Mesenchymal stem cell (in vitro differentiated cells and primary cell): Measurements from ENCODE around the gene ZC3H11A. TPM values are rescaled to one million over a fixed set of nuclear protein-coding genes. Genes with fewer than 3 reads are reported as not detected.
"Not testable (repeated sequence)": the region's sequence is repeated elsewhere in the genome, so short reads cannot be mapped to it uniquely, and the experiment has no call there.

Source experiments
- DNase-seq: peaks from one replicate; pipeline ENCODE4 v3.0.0-alpha.2; 2013
- H2AFZ ChIP-seq: one replicate; pipeline ENCODE4 v1.6.1; 2013; ENCODE audit warnings: low read depth, mild to moderate bottlenecking, control low read depth, inconsistent platforms, low read length, moderate library complexity
- H2AK5ac ChIP-seq: 2 replicates; pipeline ENCODE4 v1.6.1; 2013; ENCODE audit warnings: low read length, moderate library complexity, mild to moderate bottlenecking, inconsistent platforms; ENCODE audit not compliant: severe bottlenecking
- H2BK120ac ChIP-seq: one replicate; pipeline ENCODE4 v1.6.1; 2013; ENCODE audit warnings: low read depth, mild to moderate bottlenecking, inconsistent platforms, low read length, moderate library complexity
- H2BK12ac ChIP-seq, 2 experiments: one replicate each; pipeline ENCODE4 v1.6.1; 2013; ENCODE audit warnings: inconsistent platforms in 2 of 2, low read length in 2 of 2, mild to moderate bottlenecking in 2 of 2, moderate library complexity in 2 of 2, control low read depth in 1 of 2
- H2BK15ac ChIP-seq: one replicate; pipeline ENCODE4 v1.6.1; 2013; ENCODE audit warnings: mild to moderate bottlenecking, low read depth, inconsistent platforms; ENCODE audit not compliant: poor library complexity, severe bottlenecking
- H2BK5ac ChIP-seq: 2 replicates; pipeline ENCODE4 v1.6.1; 2013; ENCODE audit warnings: low read depth, mild to moderate bottlenecking, low read length, control low read depth, inconsistent platforms; ENCODE audit not compliant: poor library complexity, severe bottlenecking
- H3K14ac ChIP-seq, 2 experiments: one replicate each; pipeline ENCODE4 v1.6.1; 2013; ENCODE audit warnings: inconsistent platforms in 2 of 2, low read length in 2 of 2, control low read depth in 1 of 2, mild to moderate bottlenecking in 1 of 2, moderate library complexity in 1 of 2
- H3K18ac ChIP-seq, 2 experiments: one replicate each; pipeline ENCODE4 v1.6.1; 2013; ENCODE audit warnings: inconsistent platforms in 2 of 2, low read length in 2 of 2, control low read depth in 1 of 2, low read depth in 1 of 2, mild to moderate bottlenecking in 1 of 2
- H3K23ac ChIP-seq, 2 experiments: one replicate each; pipeline ENCODE4 v1.6.1; 2013; ENCODE audit warnings: inconsistent platforms in 2 of 2, low read length in 2 of 2, mild to moderate bottlenecking in 2 of 2, moderate library complexity in 2 of 2, control low read depth in 1 of 2
- H3K27ac ChIP-seq: 2 replicates; pipeline ENCODE4 v1.5.1; 2013; ENCODE audit warnings: mild to moderate bottlenecking, moderate library complexity, low read length, control low read depth, inconsistent platforms; ENCODE audit not compliant: poor library complexity, severe bottlenecking
- H3K27me3 ChIP-seq, 2 experiments: 2 replicates each; pipeline versions ENCODE4 v1.6.1 to v1.7.0; 2013; ENCODE audit warnings: low read length in 2 of 2, mild to moderate bottlenecking in 2 of 2, moderate library complexity in 2 of 2, control low read depth in 1 of 2, inconsistent platforms in 1 of 2; ENCODE audit not compliant: control insufficient read depth in 1 of 2, insufficient read depth in 1 of 2
- H3K36me3 ChIP-seq, 2 experiments: 2 replicates each; pipeline versions ENCODE4 v1.6.1 to v1.7.0; 2013; ENCODE audit warnings: low read length in 2 of 2, control low read depth in 1 of 2, inconsistent platforms in 1 of 2, low read depth in 1 of 2, mild to moderate bottlenecking in 1 of 2; ENCODE audit not compliant: insufficient read depth in 2 of 2, control insufficient read depth in 1 of 2
- H3K4ac ChIP-seq, 2 experiments: one replicate each; pipeline ENCODE4 v1.6.1; 2013; ENCODE audit warnings: inconsistent platforms in 2 of 2, low read length in 2 of 2, mild to moderate bottlenecking in 2 of 2, moderate library complexity in 2 of 2, control low read depth in 1 of 2, low read depth in 1 of 2
- H3K4me1 ChIP-seq: 2 replicates; pipeline ENCODE4 v1.6.1; 2013; ENCODE audit warnings: low read depth, low read length, control low read depth; ENCODE audit not compliant: control insufficient read depth, insufficient read depth
- H3K4me2 ChIP-seq: 2 replicates; pipeline ENCODE4 v1.6.1; 2013; ENCODE audit warnings: low read length, mild to moderate bottlenecking, inconsistent platforms; ENCODE audit not compliant: poor library complexity, severe bottlenecking
- H3K4me3 ChIP-seq, 2 experiments: 2 replicates each; pipeline versions ENCODE4 v1.5.1 to v1.7.0; 2013; ENCODE audit warnings: low read length in 2 of 2, mild to moderate bottlenecking in 2 of 2, control low read depth in 1 of 2, low read depth in 1 of 2; ENCODE audit not compliant: insufficient read depth in 1 of 2
- H3K79me1 ChIP-seq: replicated peaks from 2 replicates; pipeline ENCODE4 v1.6.1; 2013; ENCODE audit warnings: mild to moderate bottlenecking, control low read depth, low read length, inconsistent platforms; ENCODE audit not compliant: poor library complexity, severe bottlenecking
- H3K9ac ChIP-seq: 2 replicates; pipeline ENCODE4 v1.7.0; 2013; ENCODE audit warnings: mild to moderate bottlenecking, low read length, moderate library complexity
- H3K9me3 ChIP-seq: 2 replicates; pipeline ENCODE4 v1.7.0; 2013; ENCODE audit warnings: mild to moderate bottlenecking, low read length; ENCODE audit not compliant: control insufficient read depth
- H4K8ac ChIP-seq: one replicate; pipeline ENCODE4 v1.6.1; 2013; ENCODE audit warnings: inconsistent platforms, mild to moderate bottlenecking, low read length, moderate library complexity
- H4K91ac ChIP-seq: one replicate; pipeline ENCODE4 v1.6.1; 2013; ENCODE audit warnings: mild to moderate bottlenecking, low read length, inconsistent platforms
- WGBS: methylation state at CpG from one replicate; pipeline ENCODE4 v1.1.7; 2013; ENCODE audit warnings: mixed read lengths; 5-methylcytosine and 5-hydroxymethylcytosine counted together
- polyA plus RNA-seq, 2 experiments: library from polyadenylated mRNA; stranded (reverse); fragments of 200-250 nt; gene quantifications; one replicate each; pipeline ENCODE4 v1.2.3, GENCODE V29; 2013

Gene ZC3H11A
- polyA plus RNA-seq (2013, experiment 1 of 2): 47.8 TPM
- polyA plus RNA-seq (2013, experiment 2 of 2): 44.7 TPM

- H2BK5ac ChIP-seq: peak within 1 kb of the TSS; percentile 94
- H2AFZ ChIP-seq: no peak within 1 kb of the TSS
- peaks cover 4% of the 10 kb centered on the region for H3K9me3 ChIP-seq
- peak within 1 kb of the TSS in 1 of 2 experiments; percentile 70 for H3K14ac ChIP-seq
- WGBS: under 1% methylated on average over 47 of the region's 59 CpGs
- H3K27me3 ChIP-seq: no peaks in the 10 kb centered on the region
- H2BK12ac ChIP-seq: peak within 1 kb of the TSS in 1 of 2 experiments; percentile 24
- H3K18ac ChIP-seq: peak within 1 kb of the TSS; percentile 75 to 86
- H4K8ac ChIP-seq: peak within 1 kb of the TSS; percentile 87
- H4K91ac ChIP-seq: peak within 1 kb of the TSS; percentile 70
- H2AK5ac ChIP-seq: peak within 1 kb of the TSS; percentile 74
- peak within 1 kb of the TSS; percentile 97 for H2BK120ac ChIP-seq
- peak within 1 kb of the TSS; percentile 70 to 96 for H3K4me3 ChIP-seq
- H3K79me1 ChIP-seq: no peaks in the 10 kb centered on the region
- H3K23ac ChIP-seq: no peak within 1 kb of the TSS
- H3K4me1 ChIP-seq: peaks cover 2% of the 10 kb centered on the region
- H3K4me2 ChIP-seq: peak within 1 kb of the TSS; percentile 78
- DNase-seq: peak; percentile 99
- peak within 1 kb of the TSS; percentile 82 to 87 for H3K4ac ChIP-seq
- H3K27ac ChIP-seq: peak within 1 kb of the TSS; percentile 97
- H2BK15ac ChIP-seq: peak within 1 kb of the TSS; percentile 93
- peak within 1 kb of the TSS; percentile 96 for H3K9ac ChIP-seq
- peaks cover 7 to 27% of the 10 kb centered on the region in 2 experiments for H3K36me3 ChIP-seq
These were observed at the start of gene ZC3H11A, which contains the start of gene ZBED6 for GRCh38 chr1:203795441-203796235. ZC3H11A (plus strand) TSS chr1:203795623; CDS start chr1:203817071, 21,448 bp downstream. ZBED6 (plus strand) TSS chr1:203795623; CDS start chr1:203797523, 1,900 bp downstream.

DNA sequence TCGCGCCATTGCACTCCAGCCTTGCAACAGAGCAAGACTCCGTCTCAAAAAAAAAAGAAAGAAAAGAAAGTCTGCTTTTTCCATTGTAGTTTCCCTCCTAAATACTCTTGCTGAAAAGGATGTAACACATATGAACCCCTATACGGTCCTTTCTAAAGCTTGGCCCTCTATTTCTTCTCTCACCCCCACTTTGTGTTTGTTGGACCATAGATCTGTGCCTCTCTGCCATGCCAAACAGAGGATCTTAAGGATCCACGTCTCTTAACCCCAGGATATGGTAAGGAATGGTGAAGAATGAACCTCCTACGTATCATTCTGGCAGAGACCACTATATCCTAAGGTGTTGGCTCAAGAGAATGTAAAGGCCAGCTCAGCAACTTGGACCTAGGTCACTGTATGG lies 49.1 kb upstream of the ZC3H11A start:
- Histone ChIP-seq H3K79me1 (no peaks in the 10 kb centered on the region), H3K4me1 (peaks cover 2% of the 10 kb centered on the region), H4K8ac (no peak overlapping the region), H2BK5ac (no peak overlapping the region), H2AK5ac (no peak overlapping the region), H3K18ac (no peak overlapping the region), H3K23ac (no peak overlapping the region), H4K91ac (no peak overlapping the region), H3K9me3 (no peaks in the 10 kb centered on the region), H3K4ac (no peak overlapping the region), H2BK12ac (no peak overlapping the region), H3K27me3 (no peaks in the 10 kb centered on the region), H2BK15ac (no peak overlapping the region), H2BK120ac (no peak overlapping the region), H3K27ac (no peak overlapping the region), H3K4me3 (no peak overlapping the region), H3K14ac (no peak overlapping the region), H3K4me2 (no peak overlapping the region), H3K36me3 (peaks cover 9 to 27% of the 10 kb centered on the region in 2 experiments), H2AFZ (no peak overlapping the region), H3K9ac (no peak overlapping the region)
- DNase-seq: no peak
- 93% methylated on average over 6 of the region's 6 CpGs for WGBS

DNA sequence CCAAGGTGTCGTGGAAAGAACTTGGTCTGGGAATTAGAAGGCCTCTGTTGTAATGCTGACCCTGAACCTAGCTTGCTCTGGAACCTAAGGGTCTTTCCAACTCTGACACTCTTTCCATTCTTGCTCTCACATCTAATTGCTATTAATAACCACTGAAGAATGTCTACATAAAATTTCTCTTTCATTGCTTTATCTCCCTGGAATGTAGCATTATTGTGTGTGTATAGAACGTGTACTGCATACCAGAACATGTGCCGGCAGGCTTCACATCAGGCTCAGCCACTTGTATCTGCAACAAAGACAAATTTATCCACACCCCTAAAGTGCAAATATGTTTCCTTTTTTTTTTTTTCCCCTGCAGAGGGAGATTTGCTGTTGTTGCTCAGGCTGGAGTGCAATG lies 44.4 kb upstream of the ZC3H11A start:
- H3K14ac ChIP-seq: no peak overlapping the region
- no peak overlapping the region for H2BK15ac ChIP-seq
- no peak overlapping the region for H2AK5ac ChIP-seq
- no peak overlapping the region for H3K9ac ChIP-seq
- DNase-seq: peak; percentile 45
- H3K4me3 ChIP-seq: no peak overlapping the region
- H3K4me2 ChIP-seq: no peak overlapping the region
- no peak overlapping the region for H3K4ac ChIP-seq
- H3K9me3 ChIP-seq: no peaks in the 10 kb centered on the region
- H3K79me1 ChIP-seq: no peaks in the 10 kb centered on the region
- no peak overlapping the region for H3K18ac ChIP-seq
- H4K8ac ChIP-seq: no peak overlapping the region
- H2AFZ ChIP-seq: no peak overlapping the region
- H3K36me3 ChIP-seq: no peaks in the 10 kb centered on the region
- H3K23ac ChIP-seq: no peak overlapping the region
- no peaks in the 10 kb centered on the region for H3K27me3 ChIP-seq
- no peak overlapping the region for H2BK12ac ChIP-seq
- peak overlapping the region; percentile 41 for H3K27ac ChIP-seq
- H3K4me1 ChIP-seq: peaks cover 2% of the 10 kb centered on the region
- H4K91ac ChIP-seq: no peak overlapping the region
- WGBS: 100% methylated on average over 1 of the region's 3 CpGs
- no peak overlapping the region for H2BK5ac ChIP-seq
- no peak overlapping the region for H2BK120ac ChIP-seq

DNA sequence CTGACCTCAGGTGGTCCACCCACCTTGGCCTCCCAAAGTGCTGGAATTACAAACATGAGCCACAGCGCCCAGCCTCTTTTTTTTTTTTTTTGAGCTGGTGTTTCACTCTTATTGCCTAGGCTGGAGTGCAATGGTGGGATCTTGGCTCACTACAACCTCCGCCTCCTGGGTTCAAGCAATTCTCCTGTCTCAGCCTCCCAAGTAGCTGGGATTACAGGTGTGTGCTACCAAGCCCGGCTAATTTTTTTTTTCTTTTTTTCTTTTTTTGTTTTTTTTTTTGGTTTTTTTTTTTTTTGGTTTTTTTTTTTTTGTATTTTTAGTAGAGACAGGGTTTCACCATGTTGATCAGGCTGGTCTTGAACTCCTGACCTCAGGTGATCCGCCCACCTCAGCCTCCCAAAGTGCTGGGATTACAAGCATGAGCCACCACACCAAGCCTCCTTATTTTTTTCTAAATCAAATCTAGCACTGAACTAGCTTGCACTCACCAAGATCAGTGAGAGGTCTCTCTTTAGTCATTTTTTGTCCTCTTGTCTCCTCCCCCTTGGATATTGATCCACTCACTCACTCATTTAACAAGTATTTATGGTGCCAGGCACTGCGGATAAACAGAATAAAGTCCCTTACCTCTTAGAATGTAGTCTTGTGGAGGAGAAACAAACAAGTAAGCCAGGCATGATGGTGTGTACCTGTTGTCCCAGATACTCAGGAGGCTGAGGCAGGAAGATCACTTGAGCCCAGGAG lies 43.6 kb upstream of the ZC3H11A start:
- not testable (repeated sequence) for H3K23ac ChIP-seq, H3K27me3 ChIP-seq, H2BK120ac ChIP-seq, H2BK15ac ChIP-seq, H4K91ac ChIP-seq, H3K4ac ChIP-seq, H3K18ac ChIP-seq, H3K36me3 ChIP-seq, H2BK5ac ChIP-seq, H4K8ac ChIP-seq, H3K9ac ChIP-seq, DNase-seq, H2AFZ ChIP-seq, H3K4me3 ChIP-seq, H3K79me1 ChIP-seq, H2AK5ac ChIP-seq, H3K4me2 ChIP-seq, H2BK12ac ChIP-seq, H3K27ac ChIP-seq, H3K9me3 ChIP-seq, H3K14ac ChIP-seq, H3K4me1 ChIP-seq
- WGBS: 97% methylated on average over 4 of the region's 5 CpGs
